Colonic mucosa (tissue), 2 donors: ENCODE measurements around the gene AZIN2. TPM values are rescaled to one million over a fixed set of nuclear protein-coding genes. Genes with fewer than 3 reads are reported as not detected.

ENCODE experiments used
- total RNA-seq, 2 donors: library from RNA; stranded (reverse); fragmentation: NEBNext Ultra II Directional in 1 of 2; extraction: Animal tissue kit (Norgen Biotek cat#: 25700) in 1 of 2; gene quantifications; one replicate each; pipeline ENCODE4 v1.2.1, GENCODE V29; 2021
- donor health status: DM: no; HTN: no; CAD: no.
- donor health status: DM: no; HTN: no; CAD: no.

The AZIN2 gene
- total RNA-seq, 2 donors from 2014 or later, result 10.2 to 21.4 TPM

Other genes with a start within 250 kb of the AZIN2 start
- under 1 TPM; 0.45 to 0.64 TPM for gene FNDC5, start 210.2 kb upstream of the AZIN2 start, total RNA-seq
- 1 to 10 TPM; 1.6 to 3.0 TPM for gene HPCA, start 194.7 kb upstream of the AZIN2 start, total RNA-seq
- gene TMEM54, start 179.8 kb upstream of the AZIN2 start, total RNA-seq, result 100 to 1,000 TPM; 715 to 878 TPM
- 100 to 1,000 TPM in 1 of 2 donors, 10 to 100 TPM in 1; 44.4 to 106 TPM for gene RNF19B, start 116.3 kb upstream of the AZIN2 start, total RNA-seq
- 100 to 1,000 TPM; 206 to 243 TPM for gene AK2, start 44.3 kb upstream of the AZIN2 start, total RNA-seq
- gene TRIM62, start 100.9 kb downstream of the AZIN2 start, total RNA-seq, result 1 to 10 TPM; 4.9 to 6.2 TPM
- gene ZNF362, start 175.3 kb downstream of the AZIN2 start, total RNA-seq, result 1 to 10 TPM; 8.9 to 9.8 TPM
- gene A3GALT2, start 239.9 kb downstream of the AZIN2 start, total RNA-seq, result not detected